ENCODE results near the gene PDE4D.
"Not testable (repeated sequence)": the region's sequence is repeated elsewhere in the genome, so short reads cannot be mapped to it uniquely, and the experiment has no call there.

PDE4D gene

DNA sequence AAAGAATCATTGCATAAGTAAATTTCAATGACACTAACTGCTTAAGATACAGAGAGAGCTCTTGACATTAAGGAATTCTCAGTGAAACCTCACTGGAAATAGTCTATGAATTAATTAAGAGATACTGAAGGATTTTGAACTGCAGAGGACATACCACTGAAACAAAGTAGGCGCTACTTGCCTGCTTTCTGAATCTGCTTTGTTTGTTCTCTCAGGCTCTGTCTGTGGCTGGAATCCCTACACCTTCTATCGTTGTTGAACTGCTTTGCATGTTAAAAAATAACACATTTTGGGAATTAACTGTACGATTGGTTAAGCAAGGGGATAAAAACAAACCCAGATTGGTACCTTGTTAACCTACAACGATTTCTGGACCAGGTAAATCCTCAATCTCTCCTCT lies 435.2 kb downstream of the PDE4D start:
- DNase-seq: no peak

DNA sequence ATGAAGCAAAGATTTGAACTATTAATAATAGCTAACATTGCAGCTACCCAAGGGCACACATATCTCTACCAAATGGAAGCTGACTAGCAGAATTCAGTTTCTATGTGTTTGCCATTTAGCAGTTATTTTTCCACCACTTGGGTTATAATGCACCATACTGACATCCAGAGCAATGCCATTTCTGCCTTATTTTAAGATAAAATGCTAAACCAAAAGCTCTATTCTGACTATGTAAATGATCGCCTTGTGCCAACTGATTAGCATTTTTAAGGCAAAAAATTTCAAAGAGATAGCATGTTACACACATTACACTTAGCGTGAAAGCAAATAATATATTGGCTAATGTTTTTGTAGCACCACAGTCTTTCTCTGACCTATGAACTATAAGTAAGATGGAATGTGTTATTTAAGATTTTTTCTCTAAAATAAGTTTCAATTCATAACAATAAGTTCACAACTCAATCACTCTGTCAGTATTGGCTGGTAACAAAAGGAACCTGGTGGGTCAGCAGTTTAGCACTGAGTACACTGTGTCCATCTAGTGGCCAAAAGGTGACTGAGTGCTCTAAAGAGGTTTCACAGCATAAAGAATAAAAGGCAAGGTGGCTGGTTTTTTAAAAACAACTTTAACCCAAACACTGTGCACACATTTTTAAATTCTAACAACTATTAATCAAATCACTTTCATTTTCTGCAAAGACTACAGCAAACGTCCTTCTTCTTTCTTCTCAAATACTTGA lies 443.5 kb downstream of the PDE4D start:
- no peak for DNase-seq

DNA sequence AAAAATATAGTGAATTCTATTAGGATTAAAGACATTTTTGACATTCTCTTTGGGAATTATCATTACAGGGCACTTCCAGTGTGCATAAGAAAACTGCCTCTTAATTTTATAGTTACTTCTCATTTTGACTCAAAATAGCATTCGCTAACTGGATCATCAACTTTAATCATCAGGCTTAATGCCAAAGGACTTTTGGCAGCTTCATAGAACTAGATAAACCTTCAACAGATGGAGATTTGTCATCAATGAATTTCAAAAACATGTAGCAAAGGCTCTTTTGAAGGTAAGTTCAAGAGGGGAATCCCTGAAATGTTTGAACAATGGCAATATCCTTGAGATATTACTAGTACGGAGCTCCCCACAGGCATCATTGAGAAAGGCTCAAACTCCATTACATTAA lies 447.2 kb downstream of the PDE4D start:
- DNase-seq: no peak

DNA sequence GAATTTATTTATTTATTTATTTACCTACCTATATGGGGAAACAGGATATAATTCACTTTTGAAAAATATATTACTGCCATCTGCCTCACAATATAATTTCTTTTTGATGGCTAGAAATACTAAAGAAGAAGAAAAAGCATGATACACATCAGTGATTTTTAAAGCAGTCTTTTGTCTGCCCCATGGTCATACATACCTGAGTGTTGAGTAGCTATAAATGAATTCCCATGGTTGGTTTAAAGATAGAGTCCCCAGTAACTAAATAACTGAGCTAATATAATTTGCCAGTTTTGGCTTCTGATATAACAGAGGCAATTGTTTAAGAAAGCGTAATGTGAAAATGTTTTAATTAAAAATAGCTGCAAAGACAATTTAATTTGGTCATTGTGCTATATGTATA lies 447.8 kb downstream of the PDE4D start:
- DNase-seq: no peak

DNA sequence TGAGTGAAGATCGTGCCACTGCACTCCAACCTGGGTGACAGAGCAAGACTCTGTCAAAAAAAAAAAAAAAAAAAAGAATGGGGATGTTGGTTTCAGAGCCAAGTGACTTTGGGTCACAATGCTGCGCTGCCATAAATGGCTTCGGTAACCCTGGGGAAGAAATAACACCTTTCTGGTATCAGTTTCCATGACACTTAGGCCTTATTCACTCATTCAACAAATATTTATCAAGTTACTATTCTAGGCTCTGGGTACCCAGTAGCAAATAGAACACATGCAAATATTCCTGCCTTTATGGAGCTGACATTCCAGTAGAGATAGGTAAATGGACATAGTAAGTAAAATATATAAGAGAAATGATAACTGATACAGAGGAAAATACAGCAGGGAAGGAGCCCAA lies 454.2 kb downstream of the PDE4D start:
- no peak for DNase-seq

DNA sequence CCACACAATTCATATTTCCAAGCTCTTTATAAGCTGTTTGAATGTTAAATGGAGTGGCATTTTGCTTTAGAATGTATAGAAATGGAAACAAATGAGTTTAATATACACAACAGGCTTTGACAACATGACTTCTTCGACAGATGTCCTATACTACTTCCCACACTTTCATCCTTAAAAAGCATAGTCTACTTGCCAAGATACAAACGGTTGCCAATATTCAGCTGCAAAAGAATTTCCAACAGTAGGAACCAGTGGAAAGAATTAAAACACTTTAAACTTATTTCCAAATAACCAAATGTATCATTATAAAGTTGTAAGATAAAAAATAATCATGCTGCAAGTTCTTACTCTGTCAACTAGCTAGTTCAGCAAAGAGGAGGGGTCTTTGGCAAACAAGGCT lies 456.4 kb downstream of the PDE4D start:
- DNase-seq: no peak

DNA sequence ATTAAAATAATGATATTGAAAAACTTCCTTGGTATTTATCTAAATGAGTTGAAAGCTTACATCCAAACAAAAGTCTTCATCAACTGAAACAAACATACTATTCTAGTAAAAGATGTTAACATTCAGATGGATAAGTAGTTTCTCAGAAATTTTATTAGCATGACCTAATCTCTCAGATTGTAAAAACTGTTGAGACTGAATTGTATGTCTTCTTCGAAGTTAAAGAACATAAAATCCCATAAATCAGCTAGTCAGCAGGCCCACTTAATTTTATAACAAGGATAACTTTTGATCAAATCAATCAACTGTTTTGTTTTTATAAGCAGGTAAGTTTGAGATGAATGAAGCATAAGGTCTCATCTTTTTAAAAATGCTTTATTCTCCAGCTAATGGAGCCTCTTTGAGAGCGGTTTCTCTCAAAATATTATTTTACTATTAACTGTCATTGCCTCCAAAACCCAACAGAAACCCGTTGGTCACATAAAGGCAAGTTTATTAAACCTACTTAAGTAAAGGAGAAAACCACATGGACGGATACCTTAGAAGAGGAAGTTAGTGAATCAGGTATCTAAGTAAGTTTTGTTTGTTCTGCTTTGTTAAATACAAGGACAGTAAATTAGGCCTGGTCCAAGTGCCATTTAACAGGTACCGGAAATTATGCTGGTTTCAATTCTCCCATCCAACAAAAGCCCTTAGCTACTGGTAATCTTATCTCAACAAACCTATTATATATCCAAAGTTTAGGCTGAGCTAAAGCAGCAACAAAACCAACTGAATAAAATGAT lies 457.0 kb downstream of the PDE4D start:
- DNase-seq: no peak

DNA sequence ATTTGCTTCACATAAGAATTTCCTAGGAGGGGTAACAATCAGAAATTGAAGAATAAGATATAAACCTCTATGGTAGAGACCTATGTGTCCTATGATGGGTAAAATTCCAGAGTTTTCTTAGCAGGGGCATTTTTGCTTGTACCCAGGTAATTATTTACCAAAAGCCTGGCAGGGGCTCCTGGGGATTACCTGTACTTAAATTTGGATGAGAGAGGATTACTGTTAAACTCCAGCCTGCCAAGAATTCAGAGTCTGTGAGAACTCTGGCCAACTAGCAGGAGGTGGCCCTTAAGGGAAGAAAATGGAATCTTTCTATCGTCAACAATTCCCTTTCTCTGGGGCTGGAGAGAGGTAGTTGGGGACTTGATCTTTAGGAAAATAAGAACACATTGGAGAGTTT lies 460.4 kb downstream of the PDE4D start:
- no peak for DNase-seq

DNA sequence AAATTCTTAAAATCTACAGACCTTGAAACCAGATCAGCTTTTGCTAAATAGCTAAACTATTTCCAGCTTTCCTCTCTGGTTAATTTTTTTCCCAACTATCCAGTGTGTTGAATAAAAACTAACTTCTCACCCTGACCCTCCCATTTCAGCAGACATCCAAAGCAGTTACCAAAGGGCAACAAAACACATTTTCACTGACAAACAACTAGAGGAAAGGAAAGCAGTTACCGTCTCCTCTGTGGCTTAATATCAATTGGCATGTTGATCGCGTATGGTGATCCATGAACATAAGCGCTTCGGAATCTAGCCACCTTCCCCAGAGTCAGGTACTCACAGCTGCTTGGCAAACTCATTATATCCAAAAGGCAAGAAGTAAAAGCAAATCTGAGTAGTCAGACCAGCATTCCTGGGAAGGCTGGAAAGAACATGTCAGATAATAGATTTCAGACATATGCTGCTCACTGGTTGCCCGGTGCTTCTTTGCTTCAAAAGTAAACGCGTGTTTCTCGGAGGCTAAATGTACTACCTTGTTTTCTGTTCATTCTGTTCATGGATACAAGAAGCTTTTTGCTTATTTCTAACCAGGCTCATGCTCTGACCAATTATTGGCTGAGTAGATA lies 463.4 kb downstream of the PDE4D start:
- DNase-seq: no peak

DNA sequence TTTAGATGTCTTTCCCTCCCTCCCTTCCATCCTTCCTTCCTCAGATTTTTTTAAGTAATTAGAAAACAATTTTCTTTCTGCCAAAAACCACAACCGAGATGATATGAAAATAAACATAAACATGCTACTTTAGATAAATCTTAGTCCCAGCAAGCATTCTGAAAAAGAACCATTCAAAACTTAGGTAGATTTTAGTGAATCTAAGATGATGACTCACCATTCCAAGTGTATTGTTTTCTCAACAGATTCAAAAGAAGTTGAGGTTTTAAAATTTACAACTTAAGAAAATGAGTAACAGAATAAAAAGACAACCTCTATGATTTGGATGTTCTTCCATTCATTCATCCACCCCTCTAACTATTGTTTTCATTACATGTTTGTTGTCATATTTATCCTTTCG lies 465.1 kb downstream of the PDE4D start:
- DNase-seq: no peak

DNA sequence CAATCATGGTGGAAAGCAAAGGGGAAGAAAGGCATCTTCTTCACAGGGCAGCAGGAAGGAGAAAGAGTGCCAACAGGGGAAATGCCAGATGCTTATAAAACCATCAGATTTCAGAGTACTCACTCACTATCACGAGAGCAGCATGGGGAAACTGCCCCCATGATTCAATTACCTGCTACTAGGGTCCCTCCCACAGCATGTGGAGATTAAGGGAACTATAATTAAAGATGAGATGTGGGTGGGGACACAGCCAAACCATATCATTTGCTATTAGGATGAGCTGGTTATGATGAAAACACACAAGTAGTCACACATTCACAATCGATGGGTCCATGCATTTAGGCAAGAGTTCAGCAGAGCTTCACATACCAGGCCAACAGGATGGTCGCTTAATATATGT lies 469.0 kb downstream of the PDE4D start:
- no peak for DNase-seq

DNA sequence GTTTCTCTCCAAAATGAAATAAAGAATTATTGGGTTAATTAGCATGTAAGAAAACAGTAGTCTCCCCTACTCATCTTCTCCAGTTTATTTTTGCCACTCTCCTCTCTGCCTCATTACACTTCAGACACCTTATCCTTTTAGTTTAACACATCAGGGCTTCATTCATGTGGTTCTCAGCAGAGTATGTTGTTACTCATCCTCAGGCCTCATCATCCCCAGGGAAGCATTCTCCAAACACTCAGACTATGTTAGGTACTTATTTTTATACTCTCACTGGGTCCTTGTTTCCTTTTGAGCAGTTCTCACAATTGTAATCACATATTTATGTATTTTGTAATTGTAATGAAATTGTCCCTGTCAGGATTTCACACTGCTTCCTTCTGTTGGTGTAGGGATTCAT lies 470.5 kb downstream of the PDE4D start:
- no peak for DNase-seq

DNA sequence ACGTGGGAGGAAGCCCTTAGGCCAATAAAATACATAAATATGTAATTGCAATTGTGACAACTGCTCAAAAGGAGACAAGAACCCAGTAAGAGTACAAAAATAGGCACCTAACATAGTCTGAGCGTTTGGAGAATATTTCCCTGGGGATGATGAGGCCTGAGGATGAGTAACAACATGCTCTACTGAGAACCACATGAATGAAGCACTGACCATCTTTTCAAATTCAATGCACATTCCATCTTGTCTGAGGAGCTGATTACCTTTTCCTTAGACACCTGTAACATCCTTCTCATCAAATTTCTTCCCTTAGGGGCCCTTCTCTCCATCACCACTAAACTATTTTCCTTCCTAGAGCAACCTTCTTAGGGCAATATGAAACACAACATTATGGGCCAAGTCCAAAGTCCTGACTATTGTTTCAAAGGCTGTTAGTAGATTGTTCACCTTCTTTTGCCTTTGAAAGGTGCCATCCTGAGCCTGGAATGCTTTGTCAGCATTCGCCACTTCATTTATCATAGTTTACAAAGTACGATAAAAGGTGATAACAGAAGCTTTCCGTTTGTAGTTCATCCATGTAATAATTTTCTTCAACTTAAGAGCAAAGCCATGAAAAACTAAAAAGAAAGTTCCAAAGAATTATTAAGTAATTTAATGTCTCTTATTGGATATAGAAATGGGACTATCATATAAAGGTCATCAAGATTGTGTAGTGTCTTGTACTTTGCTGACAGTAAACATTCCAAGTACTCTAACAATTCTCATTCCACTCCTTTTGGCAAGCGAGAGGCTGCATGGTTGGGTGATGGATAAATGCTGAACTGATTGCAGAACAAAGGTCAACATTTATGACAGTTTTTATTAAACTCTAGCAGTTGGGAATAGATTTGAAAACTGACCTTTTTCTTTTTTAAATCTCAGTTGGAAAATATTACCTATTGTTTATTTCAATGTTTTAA lies 471.3 kb downstream of the PDE4D start:
- no peak for DNase-seq

DNA sequence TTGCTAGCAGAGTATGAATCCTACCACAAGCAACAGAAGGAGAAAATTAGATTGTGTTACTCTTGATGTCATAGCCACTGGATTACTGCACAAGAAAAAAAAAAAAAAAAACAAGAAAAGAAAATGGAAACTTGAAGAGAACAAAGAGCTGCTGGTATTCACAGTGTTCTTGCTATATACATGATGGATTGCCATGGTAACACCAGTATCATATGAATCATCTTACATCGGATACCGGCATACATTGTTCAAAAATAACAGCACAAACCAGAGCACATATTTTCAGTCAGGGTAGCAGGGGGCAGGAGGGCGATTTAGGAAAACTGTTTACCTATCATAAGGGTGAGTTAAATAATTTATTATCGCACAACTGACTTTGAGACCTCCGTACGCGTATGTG lies 472.9 kb downstream of the PDE4D start:
- no peak for DNase-seq

DNA sequence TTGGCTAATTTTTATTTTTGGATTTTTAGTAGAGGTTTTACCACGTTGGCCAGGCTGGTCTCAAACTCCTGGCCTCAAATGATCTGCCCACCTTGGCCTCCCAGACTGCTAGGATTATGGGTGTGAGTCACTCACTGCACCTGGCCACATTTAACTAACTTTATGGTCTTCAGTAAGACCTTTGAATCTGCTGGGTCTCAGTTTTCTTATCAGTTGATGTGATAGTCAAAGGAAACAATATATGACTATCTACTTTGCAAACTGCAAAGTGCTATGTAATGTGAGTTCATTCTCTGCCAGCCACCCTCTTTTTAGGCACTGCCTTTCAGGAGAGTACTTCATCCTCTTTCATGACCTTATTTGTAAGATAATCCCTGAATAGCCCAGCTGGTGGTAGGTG lies 474.7 kb downstream of the PDE4D start:
- DNase-seq: no peak

DNA sequence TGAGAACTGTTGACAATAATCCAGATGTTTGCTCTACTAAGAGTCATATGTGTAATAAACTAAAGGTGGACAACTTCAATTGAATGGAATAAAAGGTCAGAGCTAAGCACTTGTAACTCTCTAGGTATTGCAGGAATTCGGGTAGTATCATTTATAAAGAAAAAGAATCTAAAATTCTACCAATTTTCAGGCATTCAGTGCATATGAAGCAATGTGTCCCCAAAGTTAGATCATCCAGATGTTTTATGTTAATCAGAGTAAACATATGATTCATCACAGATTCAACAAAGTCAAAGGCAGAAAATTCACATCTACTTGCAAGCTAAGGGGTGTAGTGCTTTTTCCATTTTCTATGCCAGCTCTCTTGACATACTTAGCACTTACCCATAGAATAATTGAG lies 477.1 kb downstream of the PDE4D start:
- DNase-seq: no peak

DNA sequence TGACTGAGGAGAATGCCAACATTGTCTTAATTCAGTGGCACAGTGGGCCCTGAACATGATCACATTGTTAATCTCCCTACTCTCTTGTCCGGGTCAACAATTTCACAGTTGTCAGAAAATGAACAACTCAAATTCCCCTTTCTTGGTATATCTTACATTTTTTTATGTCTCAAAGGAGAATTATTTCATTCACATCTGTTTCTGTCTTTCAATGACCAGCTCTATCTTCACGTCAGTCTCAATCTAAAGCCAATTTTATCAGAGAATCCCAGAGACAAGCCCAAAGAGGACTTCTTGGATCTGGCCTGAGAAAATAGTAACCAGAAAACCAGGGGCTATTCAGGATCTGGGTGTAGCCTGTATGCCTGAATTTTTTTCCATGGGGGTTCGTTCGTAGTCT lies 477.5 kb downstream of the PDE4D start:
- no peak for DNase-seq

DNA sequence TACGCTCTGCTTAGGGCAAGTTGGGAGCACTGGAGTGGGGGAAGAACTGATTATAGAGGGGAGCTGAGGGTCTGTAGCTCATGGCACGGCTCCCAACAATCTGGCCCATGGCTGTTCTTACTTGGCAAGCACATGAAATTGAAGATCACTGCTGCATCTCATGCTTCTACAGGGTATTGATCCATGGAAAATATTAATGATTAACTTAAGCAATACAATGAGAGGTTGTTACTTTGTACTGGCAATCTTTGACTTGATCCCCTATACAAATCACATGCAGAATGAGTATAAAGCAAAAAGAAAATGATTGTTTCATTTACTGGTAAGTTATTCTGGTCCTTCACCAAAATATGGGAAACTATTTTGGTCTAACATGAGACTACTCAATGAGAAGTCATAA lies 481.1 kb downstream of the PDE4D start:
- DNase-seq: no peak

DNA sequence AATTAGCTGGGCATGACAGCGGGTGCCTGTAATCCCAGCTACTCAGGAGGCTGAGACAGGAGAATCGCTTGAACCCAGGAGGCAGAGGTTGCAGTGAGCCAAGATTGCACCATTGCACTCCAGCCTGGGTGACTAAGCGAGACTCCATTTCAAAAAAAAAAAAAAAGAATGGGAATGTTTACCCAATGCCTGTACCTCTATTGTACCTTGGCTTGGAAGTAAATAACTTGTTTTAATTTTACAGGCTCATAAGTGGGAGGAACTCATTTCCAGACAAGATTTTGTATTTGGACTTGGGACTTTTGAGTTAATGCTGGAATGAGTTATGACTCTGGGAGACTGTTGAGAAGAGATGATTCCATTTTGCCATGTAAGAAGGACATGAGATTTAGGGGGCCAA lies 484.5 kb downstream of the PDE4D start:
- DNase-seq: not testable (repeated sequence)

DNA sequence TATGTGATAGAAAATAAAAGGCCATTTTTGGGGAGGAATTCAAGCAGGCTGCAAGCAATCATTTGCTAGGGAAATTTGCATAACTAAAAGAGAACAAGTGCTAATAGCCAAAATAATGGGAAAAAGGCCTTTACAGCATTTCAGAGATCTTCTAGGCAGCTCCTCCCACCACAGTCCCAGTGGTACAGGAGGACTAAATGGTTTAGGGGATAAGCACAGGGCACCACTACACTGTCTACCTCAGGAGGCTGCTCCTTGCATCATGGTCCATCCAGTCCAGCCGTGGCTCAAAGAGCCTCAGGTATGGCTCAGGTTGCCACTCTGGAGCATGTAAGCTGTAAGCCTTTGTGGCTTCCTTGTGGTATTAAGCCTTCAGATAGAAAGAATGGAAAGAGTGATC lies 485.6 kb downstream of the PDE4D start:
- DNase-seq: no peak

DNA sequence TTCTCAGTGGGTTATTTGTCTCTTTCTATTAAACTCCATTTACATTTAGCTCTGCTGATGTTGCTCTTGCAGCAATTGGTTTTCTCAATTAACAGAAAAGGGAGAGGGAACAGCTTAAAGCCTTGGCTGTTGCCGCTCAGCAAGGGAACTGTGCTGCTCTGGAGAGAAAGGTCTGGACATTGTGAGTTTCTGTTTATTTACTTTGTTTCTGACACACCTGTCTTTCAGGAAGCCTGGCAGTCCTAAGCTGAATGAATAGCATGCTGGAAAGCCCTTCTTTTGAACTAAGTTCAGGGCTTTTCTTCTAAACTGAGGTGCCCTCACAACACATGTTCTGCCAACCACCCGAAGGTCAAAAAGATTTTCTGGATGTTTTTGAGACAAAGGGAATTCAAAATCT lies 491.9 kb downstream of the PDE4D start:
- no peak for DNase-seq

DNA sequence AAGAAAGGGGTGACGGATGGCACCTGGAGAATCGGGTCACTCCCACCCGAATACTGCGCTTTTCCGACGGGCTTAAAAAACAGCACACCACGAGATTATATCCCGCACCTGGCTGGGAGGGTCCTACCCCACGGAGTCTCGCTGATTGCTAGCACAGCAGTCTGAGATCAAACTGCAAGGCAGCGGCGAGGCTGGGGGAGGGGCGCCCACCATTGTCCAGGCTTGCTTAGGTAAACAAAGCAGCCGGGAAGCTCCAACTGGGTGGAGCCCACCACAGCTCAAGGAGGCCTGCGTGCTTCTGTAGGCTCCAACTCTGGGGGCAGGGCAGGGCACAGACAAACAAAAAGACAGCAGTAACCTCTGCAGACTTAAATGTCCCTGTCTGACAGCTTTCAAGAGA lies 498.6 kb downstream of the PDE4D start:
- not testable (repeated sequence) for DNase-seq
